HepG2 (cell line): ENCODE measurements around the gene MYBL2. TPM values are rescaled to one million over a fixed set of nuclear protein-coding genes. Genes with fewer than 3 reads are reported as not detected.

Source experiments
- ADNP ChIP-seq: sonication (generic); formaldehyde crosslinking; IDR thresholded peaks from 2 replicates; pipeline ENCODE4 v1.4.0; 2020; ENCODE audit warnings: missing genetic modification reagents
- AHR ChIP-seq: IDR thresholded peaks from 2 replicates; pipeline ENCODE4 v1.6.1; 2018; ENCODE audit warnings: missing genetic modification reagents, missing compliant biosample characterization
- FOXJ3 ChIP-seq: sonication (generic); formaldehyde crosslinking; IDR thresholded peaks from 2 replicates; pipeline ENCODE4 v1.4.0; 2020; ENCODE audit warnings: missing genetic modification reagents, mild to moderate bottlenecking, borderline replicate concordance
- LCORL ChIP-seq, 2 experiments: fragments of 450-650 bp in 1 of 2; sonication (generic) in 1 of 2; formaldehyde crosslinking in 1 of 2; IDR thresholded peaks; 2 replicates each; pipeline versions ENCODE4 v1.5.0 to v1.6.1; 2017 to 2020; ENCODE audit warnings: antibody characterized with exemption in 1 of 2, missing genetic modification reagents in 1 of 2
- ONECUT2 ChIP-seq: sonication (generic); formaldehyde crosslinking; IDR thresholded peaks from 2 replicates; pipeline ENCODE4 v1.4.0; 2020; ENCODE audit warnings: missing genetic modification reagents
- RFXANK ChIP-seq: IDR thresholded peaks from 2 replicates; pipeline ENCODE4 v1.6.1; 2016
- SIX1 ChIP-seq: sonication (generic); formaldehyde crosslinking; IDR thresholded peaks from 2 replicates; pipeline ENCODE4 v1.4.0; 2020; ENCODE audit warnings: missing genetic modification reagents, borderline replicate concordance
- WIZ ChIP-seq: sonication (generic); formaldehyde crosslinking; IDR thresholded peaks from 2 replicates; pipeline ENCODE4 v1.5.1; 2020; ENCODE audit warnings: mild to moderate bottlenecking, missing genetic modification reagents
- ZNF337 ChIP-seq: sonication (generic); formaldehyde crosslinking; IDR thresholded peaks from 2 replicates; pipeline ENCODE4 v1.5.1; 2020; ENCODE audit warnings: missing genetic modification reagents, low read depth, mild to moderate bottlenecking, borderline replicate concordance
- ZNF460 ChIP-seq: sonication (generic); formaldehyde crosslinking; IDR thresholded peaks from 2 replicates; pipeline ENCODE4 v1.5.1; 2020; ENCODE audit warnings: missing genetic modification reagents, mild to moderate bottlenecking, borderline replicate concordance
- ZNF891 ChIP-seq: sonication (generic); formaldehyde crosslinking; IDR thresholded peaks from 2 replicates; pipeline ENCODE4 v1.5.0; 2020; ENCODE audit warnings: mild to moderate bottlenecking, missing genetic modification reagents
- polyA plus RNA-seq, 8 experiments: library from polyadenylated mRNA; depleted of rRNA in 3 of 8; stranded (reverse) in 7 of 8; unstranded in 1 of 8; fragments of >200 nt; fragmentation: Illumina TruSeq in 4 of 8; extraction: Trizol in 4 of 8; gene quantifications; 2 replicates each; pipeline versions ENCODE4 v1.2.1 to v1.2.3, GENCODE V29; 2011 to 2016; ENCODE audit warnings: low read depth in 4 of 8, missing spikeins in 1 of 8, mixed read lengths in 1 of 8; ENCODE audit not compliant: insufficient read depth in 1 of 8
- total RNA-seq, 5 experiments: library from RNA; depleted of rRNA; stranded (reverse); fragments of >200 nt; fragmentation: Illumina TruSeq; extraction: Trizol; gene quantifications; 2 replicates each; pipeline ENCODE4 v1.2.3, GENCODE V29; 2016; ENCODE audit warnings: low read depth in 1 of 5
- TF ChIP-seq, protein P1 (sequence below): sonication (generic); formaldehyde crosslinking; IDR thresholded peaks from 2 replicates; pipeline ENCODE4 v1.8.0; 2022; ENCODE audit warnings: mild to moderate bottlenecking, missing genetic modification reagents; ENCODE audit not compliant: insufficient replicate concordance
- TF ChIP-seq, protein P2 (sequence below): sonication (generic); formaldehyde crosslinking; IDR thresholded peaks from 2 replicates; pipeline ENCODE4 v1.4.0; 2020; ENCODE audit warnings: missing genetic modification reagents
- TF ChIP-seq, protein P3 (sequence below): sonication (generic); formaldehyde crosslinking; IDR thresholded peaks from 2 replicates; pipeline ENCODE4 v1.4.0; 2020; ENCODE audit warnings: missing genetic modification reagents, borderline replicate concordance
- TF ChIP-seq, protein P4 (sequence below): sonication (generic); formaldehyde crosslinking; IDR thresholded peaks from 2 replicates; pipeline ENCODE4 v1.9.0; 2021; ENCODE audit warnings: missing genetic modification reagents, mild to moderate bottlenecking, borderline replicate concordance
- TF ChIP-seq, protein P5 (sequence below): sonication (generic); formaldehyde crosslinking; IDR thresholded peaks from 2 replicates; pipeline ENCODE4 v1.4.0; 2020; ENCODE audit warnings: mild to moderate bottlenecking, missing genetic modification reagents
- TF ChIP-seq, protein P6 (sequence below): sonication (generic); formaldehyde crosslinking; IDR thresholded peaks from 2 replicates; pipeline ENCODE4 v1.5.0; 2020; ENCODE audit warnings: missing genetic modification reagents

The MYBL2 gene
- total and polyA plus RNA-seq, 2 of the 13 experiments (the other 11 are each of a cell fraction or from before 2014, with no cell fraction given) = 11.9 to 66.2 TPM

DNA sequence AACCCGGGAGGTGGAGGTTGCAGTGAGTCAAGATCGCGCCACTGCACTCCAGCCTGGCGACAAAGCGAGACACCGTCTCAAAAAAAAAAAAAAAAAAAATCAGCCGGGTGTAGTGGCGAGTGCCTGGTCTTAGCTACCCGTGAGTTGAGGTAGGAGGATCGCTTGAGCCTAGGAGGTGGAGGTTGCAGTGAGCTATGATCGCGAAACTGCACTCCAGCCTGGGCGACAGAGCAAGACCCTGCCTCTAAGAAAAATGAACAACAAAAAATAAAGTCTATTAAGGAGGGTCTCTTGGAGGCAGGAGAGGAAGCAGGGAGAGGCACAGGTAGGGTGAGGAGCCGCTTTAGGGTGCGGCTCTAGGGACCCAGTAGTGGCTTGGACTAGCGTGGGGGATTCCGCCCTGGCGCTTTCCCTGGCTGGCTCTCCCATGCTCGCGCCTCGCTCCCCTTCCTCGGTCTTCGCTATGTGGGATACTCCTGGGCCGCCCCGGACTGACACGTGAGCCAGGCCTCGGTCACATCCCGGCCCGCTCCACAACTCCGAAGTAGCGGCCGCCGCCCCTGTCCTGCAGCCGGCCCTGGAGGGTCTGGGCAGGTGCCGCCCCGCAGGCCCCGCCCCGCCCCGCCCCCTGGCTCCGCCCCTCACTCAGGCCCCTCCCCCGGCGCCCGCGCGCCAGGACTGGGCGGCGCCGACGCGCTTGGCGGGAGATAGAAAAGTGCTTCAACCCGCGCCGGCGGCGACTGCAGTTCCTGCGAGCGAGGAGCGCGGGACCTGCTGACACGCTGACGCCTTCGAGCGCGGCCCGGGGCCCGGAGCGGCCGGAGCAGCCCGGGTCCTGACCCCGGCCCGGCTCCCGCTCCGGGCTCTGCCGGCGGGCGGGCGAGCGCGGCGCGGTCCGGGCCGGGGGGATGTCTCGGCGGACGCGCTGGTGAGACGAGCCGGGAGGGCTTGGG is at the start of gene MYBL2 (continued):
- TF ChIP-seq, protein P1, sequence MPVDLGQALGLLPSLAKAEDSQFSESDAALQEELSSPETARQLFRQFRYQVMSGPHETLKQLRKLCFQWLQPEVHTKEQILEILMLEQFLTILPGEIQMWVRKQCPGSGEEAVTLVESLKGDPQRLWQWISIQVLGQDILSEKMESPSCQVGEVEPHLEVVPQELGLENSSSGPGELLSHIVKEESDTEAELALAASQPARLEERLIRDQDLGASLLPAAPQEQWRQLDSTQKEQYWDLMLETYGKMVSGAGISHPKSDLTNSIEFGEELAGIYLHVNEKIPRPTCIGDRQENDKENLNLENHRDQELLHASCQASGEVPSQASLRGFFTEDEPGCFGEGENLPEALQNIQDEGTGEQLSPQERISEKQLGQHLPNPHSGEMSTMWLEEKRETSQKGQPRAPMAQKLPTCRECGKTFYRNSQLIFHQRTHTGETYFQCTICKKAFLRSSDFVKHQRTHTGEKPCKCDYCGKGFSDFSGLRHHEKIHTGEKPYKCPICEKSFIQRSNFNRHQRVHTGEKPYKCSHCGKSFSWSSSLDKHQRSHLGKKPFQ (CRISPR knock-in tag) = peak; percentile 62
- peak; percentile 70; the same call in 1 of the 2 replicates for TF ChIP-seq ZNF337 (CRISPR knock-in tag)
- TF ChIP-seq ZNF460 (CRISPR knock-in tag) = no peak
- TF ChIP-seq FOXJ3 (CRISPR knock-in tag) = no peak
- TF ChIP-seq ZNF891 = peak; percentile 79; the same call in 1 of the 2 replicates
- TF ChIP-seq, protein P2, sequence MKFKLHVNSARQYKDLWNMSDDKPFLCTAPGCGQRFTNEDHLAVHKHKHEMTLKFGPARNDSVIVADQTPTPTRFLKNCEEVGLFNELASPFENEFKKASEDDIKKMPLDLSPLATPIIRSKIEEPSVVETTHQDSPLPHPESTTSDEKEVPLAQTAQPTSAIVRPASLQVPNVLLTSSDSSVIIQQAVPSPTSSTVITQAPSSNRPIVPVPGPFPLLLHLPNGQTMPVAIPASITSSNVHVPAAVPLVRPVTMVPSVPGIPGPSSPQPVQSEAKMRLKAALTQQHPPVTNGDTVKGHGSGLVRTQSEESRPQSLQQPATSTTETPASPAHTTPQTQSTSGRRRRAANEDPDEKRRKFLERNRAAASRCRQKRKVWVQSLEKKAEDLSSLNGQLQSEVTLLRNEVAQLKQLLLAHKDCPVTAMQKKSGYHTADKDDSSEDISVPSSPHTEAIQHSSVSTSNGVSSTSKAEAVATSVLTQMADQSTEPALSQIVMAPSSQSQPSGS (CRISPR knock-in tag) = no peak; the same call in 1 of the 2 replicates
- TF ChIP-seq ONECUT2 (CRISPR knock-in tag) = no peak
- no peak for TF ChIP-seq WIZ
- TF ChIP-seq SIX1 = no peak
- TF ChIP-seq, protein P3, sequence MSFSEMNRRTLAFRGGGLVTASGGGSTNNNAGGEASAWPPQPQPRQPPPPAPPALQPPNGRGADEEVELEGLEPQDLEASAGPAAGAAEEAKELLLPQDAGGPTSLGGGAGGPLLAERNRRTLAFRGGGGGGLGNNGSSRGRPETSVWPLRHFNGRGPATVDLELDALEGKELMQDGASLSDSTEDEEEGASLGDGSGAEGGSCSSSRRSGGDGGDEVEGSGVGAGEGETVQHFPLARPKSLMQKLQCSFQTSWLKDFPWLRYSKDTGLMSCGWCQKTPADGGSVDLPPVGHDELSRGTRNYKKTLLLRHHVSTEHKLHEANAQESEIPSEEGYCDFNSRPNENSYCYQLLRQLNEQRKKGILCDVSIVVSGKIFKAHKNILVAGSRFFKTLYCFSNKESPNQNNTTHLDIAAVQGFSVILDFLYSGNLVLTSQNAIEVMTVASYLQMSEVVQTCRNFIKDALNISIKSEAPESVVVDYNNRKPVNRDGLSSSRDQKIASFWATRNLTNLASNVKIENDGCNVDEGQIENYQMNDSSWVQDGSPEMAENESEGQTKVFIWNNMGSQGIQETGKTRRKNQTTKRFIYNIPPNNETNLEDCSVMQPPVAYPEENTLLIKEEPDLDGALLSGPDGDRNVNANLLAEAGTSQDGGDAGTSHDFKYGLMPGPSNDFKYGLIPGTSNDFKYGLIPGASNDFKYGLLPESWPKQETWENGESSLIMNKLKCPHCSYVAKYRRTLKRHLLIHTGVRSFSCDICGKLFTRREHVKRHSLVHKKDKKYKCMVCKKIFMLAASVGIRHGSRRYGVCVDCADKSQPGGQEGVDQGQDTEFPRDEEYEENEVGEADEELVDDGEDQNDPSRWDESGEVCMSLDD (CRISPR knock-in tag) = peak; percentile 4; the same call in 1 of the 2 replicates
- TF ChIP-seq AHR (CRISPR knock-in tag) = peak; percentile 91
- no peak for TF ChIP-seq RFXANK (CRISPR knock-in tag)
- TF ChIP-seq LCORL (IDR thresholded peaks at IDR 0.05) = no peak
- peak; percentile 47; the same call in 1 of the 2 replicates for TF ChIP-seq LCORL (CRISPR knock-in tag; IDR thresholded peaks at IDR 0.05)
- TF ChIP-seq, protein P4, sequence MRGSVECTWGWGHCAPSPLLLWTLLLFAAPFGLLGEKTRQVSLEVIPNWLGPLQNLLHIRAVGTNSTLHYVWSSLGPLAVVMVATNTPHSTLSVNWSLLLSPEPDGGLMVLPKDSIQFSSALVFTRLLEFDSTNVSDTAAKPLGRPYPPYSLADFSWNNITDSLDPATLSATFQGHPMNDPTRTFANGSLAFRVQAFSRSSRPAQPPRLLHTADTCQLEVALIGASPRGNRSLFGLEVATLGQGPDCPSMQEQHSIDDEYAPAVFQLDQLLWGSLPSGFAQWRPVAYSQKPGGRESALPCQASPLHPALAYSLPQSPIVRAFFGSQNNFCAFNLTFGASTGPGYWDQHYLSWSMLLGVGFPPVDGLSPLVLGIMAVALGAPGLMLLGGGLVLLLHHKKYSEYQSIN (CRISPR knock-in tag) = no peak
- TF ChIP-seq, protein P5, sequence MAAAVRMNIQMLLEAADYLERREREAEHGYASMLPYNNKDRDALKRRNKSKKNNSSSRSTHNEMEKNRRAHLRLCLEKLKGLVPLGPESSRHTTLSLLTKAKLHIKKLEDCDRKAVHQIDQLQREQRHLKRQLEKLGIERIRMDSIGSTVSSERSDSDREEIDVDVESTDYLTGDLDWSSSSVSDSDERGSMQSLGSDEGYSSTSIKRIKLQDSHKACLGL = peak; percentile 81
- no peak for TF ChIP-seq ADNP (CRISPR knock-in tag)
- TF ChIP-seq, protein P6, sequence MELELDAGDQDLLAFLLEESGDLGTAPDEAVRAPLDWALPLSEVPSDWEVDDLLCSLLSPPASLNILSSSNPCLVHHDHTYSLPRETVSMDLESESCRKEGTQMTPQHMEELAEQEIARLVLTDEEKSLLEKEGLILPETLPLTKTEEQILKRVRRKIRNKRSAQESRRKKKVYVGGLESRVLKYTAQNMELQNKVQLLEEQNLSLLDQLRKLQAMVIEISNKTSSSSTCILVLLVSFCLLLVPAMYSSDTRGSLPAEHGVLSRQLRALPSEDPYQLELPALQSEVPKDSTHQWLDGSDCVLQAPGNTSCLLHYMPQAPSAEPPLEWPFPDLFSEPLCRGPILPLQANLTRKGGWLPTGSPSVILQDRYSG = 0 out of 2 replicates have a peak, but pooled peaks have one; percentile 56
